ENCODE data around the gene TAGLN2. TPM values are rescaled to one million over a fixed set of nuclear protein-coding genes. Genes with fewer than 3 reads are reported as not detected.

The TAGLN2 gene
- total and polyA plus RNA-seq, 9 of the 15 experiments (the other 6 are each of a cell fraction or from before 2014, with no cell fraction given), result 192 to 683 (median 455) TPM

- TF ChIP-seq, protein P1, sequence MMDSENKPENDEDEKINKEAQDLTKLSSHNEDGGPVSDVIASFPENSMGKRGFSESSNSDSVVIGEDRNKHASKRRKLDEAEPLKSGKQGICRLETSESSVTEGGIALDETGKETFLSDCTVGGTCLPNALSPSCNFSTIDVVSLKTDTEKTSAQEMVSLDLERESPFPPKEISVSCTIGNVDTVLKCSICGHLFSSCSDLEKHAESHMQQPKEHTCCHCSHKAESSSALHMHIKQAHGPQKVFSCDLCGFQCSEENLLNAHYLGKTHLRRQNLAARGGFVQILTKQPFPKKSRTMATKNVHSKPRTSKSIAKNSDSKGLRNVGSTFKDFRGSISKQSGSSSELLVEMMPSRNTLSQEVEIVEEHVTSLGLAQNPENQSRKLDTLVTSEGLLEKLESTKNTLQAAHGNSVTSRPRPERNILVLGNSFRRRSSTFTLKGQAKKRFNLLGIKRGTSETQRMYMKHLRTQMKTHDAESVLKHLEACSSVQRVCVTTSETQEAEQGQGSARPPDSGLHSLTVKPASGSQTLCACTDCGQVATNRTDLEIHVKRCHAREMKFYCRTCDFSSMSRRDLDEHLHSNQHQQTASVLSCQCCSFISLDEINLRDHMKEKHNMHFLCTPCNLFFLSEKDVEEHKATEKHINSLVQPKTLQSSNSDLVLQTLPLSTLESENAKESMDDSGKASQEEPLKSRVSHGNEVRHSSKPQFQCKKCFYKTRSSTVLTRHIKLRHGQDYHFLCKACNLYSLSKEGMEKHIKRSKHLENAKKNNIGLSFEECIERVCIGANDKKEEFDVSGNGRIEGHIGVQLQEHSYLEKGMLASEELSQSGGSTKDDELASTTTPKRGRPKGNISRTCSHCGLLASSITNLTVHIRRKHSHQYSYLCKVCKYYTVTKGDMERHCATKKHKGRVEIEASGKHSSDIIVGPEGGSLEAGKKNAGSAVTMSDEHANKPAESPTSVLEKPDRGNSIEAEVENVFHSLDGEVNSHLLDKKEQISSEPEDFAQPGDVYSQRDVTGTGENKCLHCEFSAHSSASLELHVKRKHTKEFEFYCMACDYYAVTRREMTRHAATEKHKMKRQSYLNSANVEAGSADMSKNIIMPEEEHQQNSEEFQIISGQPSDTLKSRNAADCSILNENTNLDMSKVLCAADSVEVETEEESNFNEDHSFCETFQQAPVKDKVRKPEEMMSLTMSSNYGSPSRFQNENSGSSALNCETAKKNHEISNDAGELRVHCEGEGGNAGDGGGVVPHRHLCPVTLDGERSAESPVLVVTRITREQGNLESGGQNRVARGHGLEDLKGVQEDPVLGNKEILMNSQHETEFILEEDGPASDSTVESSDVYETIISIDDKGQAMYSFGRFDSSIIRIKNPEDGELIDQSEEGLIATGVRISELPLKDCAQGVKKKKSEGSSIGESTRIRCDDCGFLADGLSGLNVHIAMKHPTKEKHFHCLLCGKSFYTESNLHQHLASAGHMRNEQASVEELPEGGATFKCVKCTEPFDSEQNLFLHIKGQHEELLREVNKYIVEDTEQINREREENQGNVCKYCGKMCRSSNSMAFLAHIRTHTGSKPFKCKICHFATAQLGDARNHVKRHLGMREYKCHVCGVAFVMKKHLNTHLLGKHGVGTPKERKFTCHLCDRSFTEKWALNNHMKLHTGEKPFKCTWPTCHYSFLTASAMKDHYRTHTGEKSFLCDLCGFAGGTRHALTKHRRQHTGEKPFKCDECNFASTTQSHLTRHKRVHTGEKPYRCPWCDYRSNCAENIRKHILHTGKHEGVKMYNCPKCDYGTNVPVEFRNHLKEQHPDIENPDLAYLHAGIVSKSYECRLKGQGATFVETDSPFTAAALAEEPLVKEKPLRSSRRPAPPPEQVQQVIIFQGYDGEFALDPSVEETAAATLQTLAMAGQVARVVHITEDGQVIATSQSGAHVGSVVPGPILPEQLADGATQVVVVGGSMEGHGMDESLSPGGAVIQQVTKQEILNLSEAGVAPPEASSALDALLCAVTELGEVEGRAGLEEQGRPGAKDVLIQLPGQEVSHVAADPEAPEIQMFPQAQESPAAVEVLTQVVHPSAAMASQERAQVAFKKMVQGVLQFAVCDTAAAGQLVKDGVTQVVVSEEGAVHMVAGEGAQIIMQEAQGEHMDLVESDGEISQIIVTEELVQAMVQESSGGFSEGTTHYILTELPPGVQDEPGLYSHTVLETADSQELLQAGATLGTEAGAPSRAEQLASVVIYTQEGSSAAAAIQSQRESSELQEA (IDR thresholded peaks at IDR 0.05; ENCODE audit: low read depth), result no peak
- TF ChIP-seq ZNF134 (CRISPR knock-in tag; conservative IDR thresholded peaks at IDR 0.05) (no peak), NEUROD1 (IDR thresholded peaks at IDR 0.05; ENCODE audit: borderline replicate concordance, low read depth, low read length, partially characterized antibody) (peak; percentile 51), IRF1 (CRISPR knock-in tag; IDR thresholded peaks at IDR 0.05; ENCODE audit: borderline replicate concordance) (no peak), PRMT5 (CRISPR knock-in tag; IDR thresholded peaks at IDR 0.05) (no peak), ATF1 (CRISPR knock-in tag; IDR thresholded peaks at IDR 0.05) (no peak), ATF1 (tag; IDR thresholded peaks at IDR 0.05) (no peak)
- TF ChIP-seq, protein P2, sequence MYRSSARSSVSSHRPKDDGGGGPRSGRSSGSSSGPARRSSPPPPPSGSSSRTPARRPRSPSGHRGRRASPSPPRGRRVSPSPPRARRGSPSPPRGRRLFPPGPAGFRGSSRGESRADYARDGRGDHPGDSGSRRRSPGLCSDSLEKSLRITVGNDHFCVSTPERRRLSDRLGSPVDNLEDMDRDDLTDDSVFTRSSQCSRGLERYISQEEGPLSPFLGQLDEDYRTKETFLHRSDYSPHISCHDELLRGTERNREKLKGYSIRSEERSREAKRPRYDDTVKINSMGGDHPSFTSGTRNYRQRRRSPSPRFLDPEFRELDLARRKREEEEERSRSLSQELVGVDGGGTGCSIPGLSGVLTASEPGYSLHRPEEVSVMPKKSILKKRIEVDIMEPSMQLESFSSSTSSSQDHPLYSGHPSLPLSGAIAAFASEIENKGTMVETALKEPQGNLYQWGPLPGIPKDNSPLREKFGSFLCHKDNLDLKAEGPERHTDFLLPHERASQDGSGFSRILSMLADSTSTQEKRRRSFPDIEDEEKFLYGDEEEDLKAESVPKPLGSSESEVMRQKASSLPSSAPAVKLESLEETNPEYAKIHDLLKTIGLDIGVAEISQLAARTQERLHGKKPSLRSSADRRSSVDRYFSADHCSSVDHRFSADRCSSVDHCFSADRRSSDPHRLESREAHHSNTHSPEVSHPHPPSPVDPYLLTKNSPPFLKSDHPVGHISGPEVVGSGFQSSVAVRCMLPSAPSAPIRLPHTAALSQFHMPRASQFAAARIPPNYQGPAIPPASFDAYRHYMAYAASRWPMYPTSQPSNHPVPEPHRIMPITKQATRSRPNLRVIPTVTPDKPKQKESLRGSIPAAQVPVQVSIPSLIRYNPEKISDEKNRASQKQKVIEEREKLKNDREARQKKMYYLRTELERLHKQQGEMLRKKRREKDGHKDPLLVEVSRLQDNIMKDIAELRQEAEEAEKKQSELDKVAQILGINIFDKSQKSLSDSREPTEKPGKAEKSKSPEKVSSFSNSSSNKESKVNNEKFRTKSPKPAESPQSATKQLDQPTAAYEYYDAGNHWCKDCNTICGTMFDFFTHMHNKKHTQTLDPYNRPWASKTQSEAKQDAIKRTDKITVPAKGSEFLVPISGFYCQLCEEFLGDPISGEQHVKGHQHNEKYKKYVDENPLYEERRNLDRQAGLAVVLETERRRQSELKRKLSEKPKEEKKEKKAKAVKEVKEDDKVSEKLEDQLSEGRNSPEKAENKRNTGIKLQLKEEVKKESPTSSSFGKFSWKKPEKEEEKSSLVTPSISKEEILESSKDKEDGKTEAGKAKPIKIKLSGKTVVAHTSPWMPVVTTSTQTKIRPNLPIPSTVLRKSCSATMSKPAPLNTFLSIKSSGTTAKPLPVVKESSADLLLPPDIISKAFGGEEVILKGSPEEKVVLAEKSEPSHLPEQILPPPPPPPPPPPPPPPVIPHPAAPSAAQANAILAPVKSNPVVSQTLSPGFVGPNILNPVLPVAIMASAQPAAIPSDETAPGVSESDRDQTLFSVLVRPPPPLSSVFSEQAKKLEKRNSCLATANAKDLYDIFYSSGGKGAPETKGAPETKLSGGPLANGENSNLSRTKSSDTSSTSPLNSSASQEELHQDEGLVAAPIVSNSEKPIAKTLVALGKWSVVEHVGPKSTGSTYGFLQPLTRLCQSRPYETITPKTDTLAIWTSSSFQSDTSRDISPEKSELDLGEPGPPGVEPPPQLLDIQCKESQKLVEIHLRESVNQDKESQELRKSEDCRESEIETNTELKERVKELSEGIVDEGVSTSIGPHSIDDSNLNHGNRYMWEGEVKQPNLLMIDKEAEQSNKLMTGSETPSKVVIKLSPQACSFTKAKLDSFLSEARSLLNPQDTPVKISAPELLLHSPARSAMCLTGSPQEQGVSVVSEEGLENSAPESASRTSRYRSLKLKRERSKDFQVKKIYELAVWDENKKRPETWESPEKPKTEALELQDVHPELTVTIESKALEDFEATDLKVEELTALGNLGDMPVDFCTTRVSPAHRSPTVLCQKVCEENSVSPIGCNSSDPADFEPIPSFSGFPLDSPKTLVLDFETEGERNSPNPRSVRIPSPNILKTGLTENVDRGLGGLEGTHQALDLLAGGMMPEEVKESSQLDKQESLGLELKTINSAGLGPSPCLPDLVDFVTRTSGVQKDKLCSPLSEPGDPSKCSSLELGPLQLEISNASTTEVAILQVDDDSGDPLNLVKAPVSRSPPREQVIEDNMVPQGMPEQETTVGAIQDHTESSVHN (IDR thresholded peaks at IDR 0.05; ENCODE audit: borderline replicate concordance in 1 of 2, low read depth in 1 of 2), result no peak
Measured at GRCh38 chr1:159900086-159900680, 25.1 kb downstream of the TAGLN2 start, which contains the start of gene CFAP45 (continued).
